ENCODE results near the gene TKT.

The TKT gene

GRCh38 chr3:53223541-53223966 is 32.3 kb downstream of the TKT start:
- no peak for DNase-seq

- DNase-seq = no peak
Measured at GRCh38 chr3:53223025-53223424, 32.8 kb downstream of the TKT start.

- DNase-seq = no peak
Measured at GRCh38 chr3:53222183-53222901, 33.5 kb downstream of the TKT start.

- no peak for DNase-seq
Measured at GRCh38 chr3:53221827-53222182, 34.0 kb downstream of the TKT start.

- DNase-seq = no peak
Measured at GRCh38 chr3:53221345-53221744, 34.5 kb downstream of the TKT start.

- peak; percentile 79 for DNase-seq
Measured at GRCh38 chr3:53219895-53220483, 35.8 kb downstream of the TKT start.

GRCh38 chr3:53218131-53218530 is 37.7 kb downstream of the TKT start:
- DNase-seq = no peak

GRCh38 chr3:53217175-53217574 is 38.6 kb downstream of the TKT start:
- DNase-seq = no peak

- DNase-seq = no peak
Measured at GRCh38 chr3:53216723-53217122, 39.1 kb downstream of the TKT start.

- DNase-seq = no peak
Measured at GRCh38 chr3:53215816-53216215, 40.0 kb downstream of the TKT start.

GRCh38 chr3:53213276-53213675 is 42.5 kb downstream of the TKT start:
- no peak for DNase-seq

- DNase-seq = no peak
Measured at GRCh38 chr3:53211706-53212702, 43.8 kb downstream of the TKT start.

- no peak for DNase-seq
Measured at GRCh38 chr3:53202331-53203015, 53.3 kb downstream of the TKT start.

- DNase-seq = no peak
Measured at GRCh38 chr3:53200501-53201498, 55.0 kb downstream of the TKT start.

GRCh38 chr3:53199834-53200233 is 56.0 kb downstream of the TKT start:
- DNase-seq = no peak

- DNase-seq = no peak
Measured at GRCh38 chr3:53198996-53199395, 56.8 kb downstream of the TKT start.

GRCh38 chr3:53198256-53198977 is 57.4 kb downstream of the TKT start:
- DNase-seq = no peak

GRCh38 chr3:53196575-53197407 is 59.0 kb downstream of the TKT start:
- DNase-seq = no peak

GRCh38 chr3:53195602-53196574 is 59.9 kb downstream of the TKT start:
- DNase-seq = peak; percentile 57
